ENCODE measurements around the gene UTS2.

GRCh38 chr1:7861452-7861851 is 8.6 kb upstream of the UTS2 start:
- TF ChIP-seq FOXP2 (optimal IDR thresholded peaks at IDR 0.05; ENCODE audit: control extremely low read depth, extremely low read length, insufficient read depth) (no peak), POLR2AphosphoS5 (IDR thresholded peaks at IDR 0.05; ENCODE audit: borderline replicate concordance, low read depth, low read length) (no peak), EZH2 (IDR thresholded peaks at IDR 0.05) (no peak)
